Spleen (tissue), 11 donors: Measurements from ENCODE around the gene SLC39A11. TPM values are rescaled to one million over a fixed set of nuclear protein-coding genes. Genes with fewer than 3 reads are reported as not detected.

Source experiments
- DNase-seq: peaks from one replicate; pipeline ENCODE4 v3.0.0-alpha.2; 2020
- H3K27ac ChIP-seq, 8 donors: fragments of 200-600 bp; sonication (generic) in 7 of 8; 1 replicate in 4 of 8; 2 replicates in 4 of 8; pipeline versions ENCODE4 v1.5.0 to v1.8.0; 2016 to 2021; ENCODE audit warnings: inconsistent platforms in 4 of 8, mild to moderate bottlenecking in 4 of 8, moderate library complexity in 1 of 8
- H3K27me3 ChIP-seq, 7 donors: fragments of 200-600 bp; sonication (generic) in 6 of 7; replicated peaks in 1 of 7; 1 replicate in 4 of 7; 2 replicates in 3 of 7; pipeline versions ENCODE4 v1.5.0 to v1.8.0; 2016 to 2021; ENCODE audit warnings: inconsistent platforms in 3 of 7, mild to moderate bottlenecking in 1 of 7
- H3K36me3 ChIP-seq, 6 donors: fragments of 200-600 bp; sonication (generic) in 5 of 6; 1 replicate in 4 of 6; 2 replicates in 2 of 6; pipeline versions ENCODE4 v1.5.0 to v1.8.0; 2016 to 2021; ENCODE audit warnings: inconsistent platforms in 2 of 6
- H3K4me1 ChIP-seq, 6 donors: fragments of 200-600 bp; sonication (generic) in 5 of 6; 1 replicate in 3 of 6; 2 replicates in 3 of 6; pipeline versions ENCODE4 v1.5.0 to v1.8.0; 2016 to 2021; ENCODE audit warnings: inconsistent platforms in 3 of 6
- H3K4me3 ChIP-seq, 8 donors: fragments of 200-600 bp; sonication (generic) in 7 of 8; 1 replicate in 4 of 8; 2 replicates in 4 of 8; pipeline versions ENCODE4 v1.5.0 to v1.8.0; 2016 to 2021; ENCODE audit warnings: inconsistent platforms in 4 of 8, mild to moderate bottlenecking in 4 of 8, moderate library complexity in 2 of 8
- H3K9me3 ChIP-seq, 8 donors: fragments of 200-600 bp; sonication (generic) in 7 of 8; 1 replicate in 4 of 8; 2 replicates in 4 of 8; pipeline versions ENCODE4 v1.5.0 to v1.8.0; 2016 to 2021; ENCODE audit warnings: inconsistent platforms in 4 of 8
- POLR2A ChIP-seq, 3 donors: fragments of 450-650 bp; IDR thresholded peaks; one replicate each; pipeline ENCODE4 v1.5.1; 2017; ENCODE audit warnings: antibody characterized with exemption in 3 of 3, mild to moderate bottlenecking in 1 of 3
- POLR2AphosphoS5 ChIP-seq, 3 donors: sonication (generic); formaldehyde crosslinking; IDR thresholded peaks; one replicate each; pipeline ENCODE4 v1.5.1; 2017; ENCODE audit warnings: antibody characterized with exemption in 3 of 3
- WGBS, 5 donors: extraction: QIAGEN DNeasy Blood & Tissue Kit in 3 of 5; methylation state at CpG; one replicate each; pipeline versions ENCODE4 v1.1.5 to v1.1.7; 2013 to 2018; 5-methylcytosine and 5-hydroxymethylcytosine counted together
- intact Hi-C: fragments of 100-400 bp; cut with DNase I; formaldehyde crosslinking; loops from one replicate; pipeline ENCODE4 v1.15.0; 2023; ENCODE audit warnings: low total_unique reads
- polyA plus RNA-seq, 3 donors: library from polyadenylated mRNA; stranded (reverse); fragments of 200-250 nt; gene quantifications; one replicate each; pipeline ENCODE4 v1.2.1, GENCODE V29; 2013
- total RNA-seq, 7 donors: library from RNA; depleted of rRNA in 3 of 7; stranded (reverse); fragments of >200 nt in 3 of 7; fragmentation: NEBNext Ultra II Directional in 4 of 7; extraction: Animal tissue kit (Norgen Biotek cat#: 25700) in 4 of 7; gene quantifications; one replicate each; pipeline versions ENCODE4 v1.1.0 to v1.2.1, GENCODE V29; 2016 to 2021
- TF ChIP-seq, protein P1 (sequence below), 11 experiments: fragments of 200-600 bp in 7 of 11; fragments of 450-650 bp in 4 of 11; sonication (generic) in 4 of 11; IDR thresholded peaks in 8 of 11; conservative IDR thresholded peaks in 3 of 11; 1 replicate in 7 of 11; 2 replicates in 4 of 11; pipeline versions ENCODE4 v1.4.0 to v1.8.0; 2016 to 2021; ENCODE audit warnings: antibody characterized with exemption in 11 of 11, inconsistent platforms in 4 of 11, mild to moderate bottlenecking in 1 of 11
- donor health status: healthy with polysubstance abuse.
- donor health status: DM: no; HTN: no; CAD: no; lungs with moderate emphysema.
- donor health status: DM: no; HTN: no; CAD: no.
- donor health status: Bipolar disorder and iron deficiency.
- donor health status: healthy.
- donor health status: DM: no; HTN: no; CAD: no.
- donor health status: DM: yes; HTN: yes; CAD: no.

The SLC39A11 gene
- total and polyA plus RNA-seq, 10 donors, result 4.1 to 45.2 (median 27.8) TPM

DNA sequence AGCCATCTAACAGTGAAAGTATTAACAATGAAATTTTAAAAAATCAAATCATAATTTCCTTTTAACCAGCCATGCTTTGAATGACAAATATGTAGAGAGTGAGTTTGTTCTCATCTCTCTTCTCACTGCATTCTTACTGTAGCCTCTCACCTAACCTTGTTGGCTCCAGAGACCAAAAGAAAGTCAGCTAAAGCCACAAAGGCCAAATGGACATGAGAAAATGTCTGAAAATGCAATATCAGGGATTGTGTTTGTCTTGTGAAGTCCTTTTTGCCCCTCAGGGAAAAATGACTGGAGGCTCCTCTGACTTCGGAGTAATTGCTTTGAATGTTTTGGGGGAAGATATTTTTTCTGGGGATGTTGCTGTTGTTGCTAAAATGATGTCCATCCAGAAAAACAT is 166.3 kb downstream of the SLC39A11 start:
- no peak overlapping the region for H3K4me3 ChIP-seq
- TF ChIP-seq POLR2A (IDR thresholded peaks at IDR 0.05) (no peak), POLR2AphosphoS5 (IDR thresholded peaks at IDR 0.05) (no peak)
- TF ChIP-seq, protein P1, sequence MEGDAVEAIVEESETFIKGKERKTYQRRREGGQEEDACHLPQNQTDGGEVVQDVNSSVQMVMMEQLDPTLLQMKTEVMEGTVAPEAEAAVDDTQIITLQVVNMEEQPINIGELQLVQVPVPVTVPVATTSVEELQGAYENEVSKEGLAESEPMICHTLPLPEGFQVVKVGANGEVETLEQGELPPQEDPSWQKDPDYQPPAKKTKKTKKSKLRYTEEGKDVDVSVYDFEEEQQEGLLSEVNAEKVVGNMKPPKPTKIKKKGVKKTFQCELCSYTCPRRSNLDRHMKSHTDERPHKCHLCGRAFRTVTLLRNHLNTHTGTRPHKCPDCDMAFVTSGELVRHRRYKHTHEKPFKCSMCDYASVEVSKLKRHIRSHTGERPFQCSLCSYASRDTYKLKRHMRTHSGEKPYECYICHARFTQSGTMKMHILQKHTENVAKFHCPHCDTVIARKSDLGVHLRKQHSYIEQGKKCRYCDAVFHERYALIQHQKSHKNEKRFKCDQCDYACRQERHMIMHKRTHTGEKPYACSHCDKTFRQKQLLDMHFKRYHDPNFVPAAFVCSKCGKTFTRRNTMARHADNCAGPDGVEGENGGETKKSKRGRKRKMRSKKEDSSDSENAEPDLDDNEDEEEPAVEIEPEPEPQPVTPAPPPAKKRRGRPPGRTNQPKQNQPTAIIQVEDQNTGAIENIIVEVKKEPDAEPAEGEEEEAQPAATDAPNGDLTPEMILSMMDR (IDR thresholded peaks at IDR 0.05 in 8 of 11, conservative IDR thresholded peaks at IDR 0.05 in 3 of 11), result no peak
- H3K36me3 ChIP-seq, result peaks cover 0 to 25% (median 0%) of the 10 kb centered on the region in 6 donors
- peaks cover 0 to 3% (median 0%) of the 10 kb centered on the region in 6 donors for H3K4me1 ChIP-seq
- intact Hi-C loops, result no loop called here
- H3K27ac ChIP-seq, result no peak overlapping the region
- H3K9me3 ChIP-seq, result no peaks in the 10 kb centered on the region
- 94 to 100% (median 94%) methylated on average over 1 of the region's 1 CpG for WGBS, 5 donors
- no peak for DNase-seq
- H3K27me3 ChIP-seq, result no peaks in the 10 kb centered on the region

DNA sequence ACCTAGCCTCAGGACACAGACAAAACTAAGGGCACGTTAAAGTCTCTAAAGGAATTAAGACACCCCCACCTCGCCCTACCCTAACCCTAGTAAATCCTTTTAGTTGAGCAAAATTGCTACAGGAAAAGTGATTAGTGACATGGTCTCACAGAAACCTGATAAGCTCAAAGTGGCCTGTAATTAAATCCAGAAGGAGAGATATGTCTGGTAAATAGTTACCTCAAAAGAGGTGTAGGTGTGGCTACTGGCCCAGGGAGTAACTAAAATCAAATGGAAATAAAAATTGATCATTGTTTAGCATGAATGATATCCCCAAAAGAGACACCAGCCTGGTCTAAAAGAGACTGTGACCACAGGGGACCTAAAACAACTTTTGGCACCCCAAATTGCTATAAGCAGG is 168.3 kb downstream of the SLC39A11 start:
- no peaks in the 10 kb centered on the region for H3K9me3 ChIP-seq
- no peak overlapping the region for H3K27ac ChIP-seq
- no peaks in the 10 kb centered on the region for H3K27me3 ChIP-seq
- TF ChIP-seq POLR2A (IDR thresholded peaks at IDR 0.05), result no peak
- no peak for TF ChIP-seq POLR2AphosphoS5 (IDR thresholded peaks at IDR 0.05)
- TF ChIP-seq, protein P1 (IDR thresholded peaks at IDR 0.05 in 8 of 11, conservative IDR thresholded peaks at IDR 0.05 in 3 of 11), result no peak
- peaks cover 0 to 30% (median 0%) of the 10 kb centered on the region in 6 donors for H3K36me3 ChIP-seq
- no peaks in the 10 kb centered on the region for H3K4me1 ChIP-seq
- DNase-seq, result no peak
- intact Hi-C loops, result no loop called here
- WGBS, 5 donors, result 93 to 99% (median 98%) methylated on average over 2 of the region's 2 CpGs
- no peak overlapping the region for H3K4me3 ChIP-seq

DNA sequence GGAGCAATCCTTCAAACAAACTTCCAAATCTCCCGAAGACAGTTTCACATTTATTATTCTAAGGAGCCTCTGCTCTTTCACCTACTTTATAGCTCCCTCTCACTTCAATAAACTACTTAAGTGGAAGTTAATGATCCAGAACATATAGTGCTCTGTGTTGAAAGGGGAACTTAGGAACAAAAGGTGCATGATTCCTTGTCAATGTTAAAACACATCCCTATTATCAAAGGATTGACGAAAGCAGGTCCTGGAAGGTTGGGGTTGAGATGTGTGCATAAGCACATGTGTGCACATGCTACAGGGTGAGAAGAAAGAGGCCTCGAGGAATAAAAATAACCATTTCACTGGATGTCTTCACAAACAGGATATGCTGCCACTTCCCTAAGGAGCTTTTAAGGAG is 170.3 kb downstream of the SLC39A11 start:
- DNase-seq, result no peak
- H3K9me3 ChIP-seq, result no peaks in the 10 kb centered on the region
- H3K27me3 ChIP-seq, result no peaks in the 10 kb centered on the region
- no peaks in the 10 kb centered on the region for H3K4me1 ChIP-seq
- no peak overlapping the region for H3K4me3 ChIP-seq
- intact Hi-C loops, result no loop called here
- peaks cover 0 to 41% (median 0%) of the 10 kb centered on the region in 6 donors for H3K36me3 ChIP-seq
- 77 to 88% (median 79%) methylated on average over 3 of the region's 3 CpGs for WGBS, 5 donors
- H3K27ac ChIP-seq, result no peak overlapping the region
- TF ChIP-seq, protein P1 (IDR thresholded peaks at IDR 0.05 in 8 of 11, conservative IDR thresholded peaks at IDR 0.05 in 3 of 11), result no peak
- no peak for TF ChIP-seq POLR2AphosphoS5 (IDR thresholded peaks at IDR 0.05)
- no peak for TF ChIP-seq POLR2A (IDR thresholded peaks at IDR 0.05)

GRCh38 chr17:72921347-72922054 is 171.0 kb downstream of the SLC39A11 start:
- no peak for DNase-seq
- H3K4me3 ChIP-seq, result no peak overlapping the region
- H3K27ac ChIP-seq, result no peak overlapping the region
- no peaks in the 10 kb centered on the region for H3K9me3 ChIP-seq
- H3K4me1 ChIP-seq, result no peaks in the 10 kb centered on the region
- intact Hi-C loops, result no loop called here
- peaks cover 0 to 42% (median 0%) of the 10 kb centered on the region in 6 donors for H3K36me3 ChIP-seq
- WGBS, 5 donors, result 95 to 97% (median 96%) methylated on average over 5 of the region's 5 CpGs
- no peaks in the 10 kb centered on the region for H3K27me3 ChIP-seq
- TF ChIP-seq POLR2AphosphoS5 (IDR thresholded peaks at IDR 0.05), result no peak
- TF ChIP-seq, protein P1 (IDR thresholded peaks at IDR 0.05 in 8 of 11, conservative IDR thresholded peaks at IDR 0.05 in 3 of 11), result no peak
- TF ChIP-seq POLR2A (IDR thresholded peaks at IDR 0.05), result no peak
